GM21381 (cell line): Measurements from ENCODE around the gene TMEM69.
"Not testable (repeated sequence)": the region's sequence is repeated elsewhere in the genome, so short reads cannot be mapped to it uniquely, and the experiment has no call there.

Experiments used
- ATAC-seq: cut with Tn5 transposase; IDR thresholded peaks from one replicate; pipeline ENCODE4 v1.9.1; 2021; ENCODE audit warnings: mild to moderate bottlenecking, moderate library complexity; ENCODE audit not compliant: unreplicated experiment

TMEM69 gene, protein sequence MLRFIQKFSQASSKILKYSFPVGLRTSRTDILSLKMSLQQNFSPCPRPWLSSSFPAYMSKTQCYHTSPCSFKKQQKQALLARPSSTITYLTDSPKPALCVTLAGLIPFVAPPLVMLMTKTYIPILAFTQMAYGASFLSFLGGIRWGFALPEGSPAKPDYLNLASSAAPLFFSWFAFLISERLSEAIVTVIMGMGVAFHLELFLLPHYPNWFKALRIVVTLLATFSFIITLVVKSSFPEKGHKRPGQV

GRCh38 chr1:45687754-45688740 lies at the start of gene TMEM69:
TSS of gene TMEM69 (plus strand) at chr1:45688181. CDS start at chr1:45691069, 2,888 bp downstream.
- ATAC-seq = no peak

GRCh38 chr1:45640293-45640692 lies 47.7 kb upstream of the TMEM69 start:
- no peak for ATAC-seq

- no peak for ATAC-seq
These were observed 44.7 kb upstream of the TMEM69 start for GRCh38 chr1:45643321-45643720.

- no peak for ATAC-seq
These were observed 44.0 kb upstream of the TMEM69 start for GRCh38 chr1:45643978-45644377.

DNA sequence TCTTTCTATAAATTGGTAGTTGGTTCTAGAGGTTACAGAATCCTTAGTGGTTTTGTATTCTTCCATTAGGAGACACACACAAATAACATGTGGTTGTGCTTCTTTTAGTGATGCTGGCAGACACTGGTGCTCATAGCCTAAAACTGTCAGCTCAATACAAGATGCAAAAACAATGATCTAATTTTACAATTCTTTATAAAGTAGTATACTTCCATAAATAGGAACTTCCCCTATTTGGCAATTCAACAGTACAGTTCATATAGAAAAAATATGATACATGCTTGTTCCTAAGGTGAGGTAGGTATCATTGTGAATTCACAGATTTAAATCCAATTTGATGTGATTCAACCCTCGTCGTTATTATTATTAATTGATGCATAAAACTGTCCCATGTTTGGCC lies 43.3 kb upstream of the TMEM69 start:
- no peak for ATAC-seq

DNA sequence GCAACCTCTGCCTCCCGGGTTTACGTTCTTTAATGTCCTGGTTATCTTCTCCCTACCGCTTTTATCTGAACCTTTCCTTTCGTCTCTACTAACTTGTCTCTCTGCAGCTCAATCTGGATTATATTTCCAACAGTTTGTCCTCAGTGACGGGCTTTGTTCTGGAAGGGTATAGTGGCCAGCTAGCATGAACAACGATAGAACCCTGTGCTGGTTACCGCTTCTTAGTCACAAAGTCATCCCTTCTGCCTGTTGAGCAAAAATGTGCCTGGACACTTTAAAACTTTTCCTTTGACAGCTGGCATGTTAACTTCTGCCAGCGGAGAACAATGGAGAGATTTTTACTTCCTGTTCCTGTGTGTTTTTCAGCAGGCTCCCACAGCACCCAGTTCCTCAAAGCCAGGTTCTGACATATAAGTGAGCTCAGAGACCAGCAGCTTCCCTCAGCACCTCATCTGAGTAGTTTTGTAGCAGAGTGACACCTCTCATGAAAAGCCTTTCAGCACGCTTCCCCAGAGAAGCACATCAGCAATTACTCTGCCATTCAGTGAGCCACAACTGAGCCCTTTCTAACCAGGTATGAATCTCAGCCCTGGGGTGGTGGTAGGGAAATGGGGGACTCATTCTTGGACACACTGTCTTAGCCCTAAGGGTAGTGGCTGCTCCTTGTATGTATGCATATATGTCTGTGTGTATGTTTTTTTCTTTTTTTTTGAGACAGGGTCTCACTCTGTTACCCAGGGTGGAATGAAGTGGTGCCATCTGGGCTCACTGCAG lies 40.5 kb upstream of the TMEM69 start:
- ATAC-seq = no peak

- ATAC-seq = no peak
These were observed 33.3 kb upstream of the TMEM69 start for GRCh38 chr1:45654540-45655280.

DNA sequence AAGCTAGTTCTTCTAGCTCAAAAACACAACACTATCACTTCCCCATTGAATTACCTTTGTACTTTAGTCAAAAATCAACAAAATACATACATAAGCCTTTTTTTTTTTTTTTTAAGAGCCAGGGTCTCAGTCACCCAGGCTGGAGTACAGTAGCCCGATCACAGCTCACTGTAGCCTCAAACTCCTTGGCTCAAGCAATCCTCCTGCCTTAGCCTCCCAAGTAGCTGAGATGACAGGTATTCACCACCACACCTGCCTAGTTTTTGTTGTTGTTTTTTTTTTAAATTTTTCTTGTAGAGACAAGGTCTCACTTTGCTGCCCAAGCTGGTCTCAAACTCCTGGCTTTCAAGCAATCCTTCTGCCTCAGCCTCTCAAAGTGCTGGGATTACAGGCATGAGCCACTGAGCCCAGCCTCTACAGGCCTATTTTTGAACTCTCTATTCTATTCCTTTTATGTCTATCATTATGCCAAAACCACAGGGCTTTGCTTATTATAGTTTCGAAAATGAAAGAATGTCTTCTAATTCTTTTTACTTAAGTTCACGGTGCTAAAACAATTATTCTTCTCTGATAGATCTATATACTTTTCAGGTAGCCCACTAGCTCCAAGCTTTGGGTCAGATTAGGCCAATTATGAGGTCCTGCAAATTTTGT lies 31.3 kb upstream of the TMEM69 start:
- no peak for ATAC-seq

GRCh38 chr1:45658171-45658570 lies 29.8 kb upstream of the TMEM69 start:
- no peak for ATAC-seq

GRCh38 chr1:45659222-45659621 lies 28.8 kb upstream of the TMEM69 start:
- ATAC-seq = no peak

- no peak for ATAC-seq
These were observed 27.6 kb upstream of the TMEM69 start for GRCh38 chr1:45660336-45660735.

DNA sequence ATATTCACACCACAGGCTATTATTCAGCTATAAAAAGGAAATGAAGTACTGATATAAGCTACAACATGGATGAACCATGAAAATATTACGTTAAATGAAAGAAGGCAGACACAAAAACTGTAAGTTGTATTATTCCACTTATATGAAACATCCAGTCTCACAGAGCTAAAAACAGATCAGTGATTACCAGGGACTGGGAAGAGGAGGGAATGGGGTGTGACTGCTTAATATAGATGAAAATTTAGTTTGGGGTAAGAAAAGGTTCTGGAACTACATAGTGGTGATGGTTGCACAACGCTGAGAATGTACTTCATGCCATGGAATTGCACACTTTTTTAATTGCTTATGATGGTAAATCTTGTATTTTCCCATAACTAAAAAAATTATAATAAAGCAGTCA lies 21.1 kb upstream of the TMEM69 start:
- ATAC-seq = no peak

DNA sequence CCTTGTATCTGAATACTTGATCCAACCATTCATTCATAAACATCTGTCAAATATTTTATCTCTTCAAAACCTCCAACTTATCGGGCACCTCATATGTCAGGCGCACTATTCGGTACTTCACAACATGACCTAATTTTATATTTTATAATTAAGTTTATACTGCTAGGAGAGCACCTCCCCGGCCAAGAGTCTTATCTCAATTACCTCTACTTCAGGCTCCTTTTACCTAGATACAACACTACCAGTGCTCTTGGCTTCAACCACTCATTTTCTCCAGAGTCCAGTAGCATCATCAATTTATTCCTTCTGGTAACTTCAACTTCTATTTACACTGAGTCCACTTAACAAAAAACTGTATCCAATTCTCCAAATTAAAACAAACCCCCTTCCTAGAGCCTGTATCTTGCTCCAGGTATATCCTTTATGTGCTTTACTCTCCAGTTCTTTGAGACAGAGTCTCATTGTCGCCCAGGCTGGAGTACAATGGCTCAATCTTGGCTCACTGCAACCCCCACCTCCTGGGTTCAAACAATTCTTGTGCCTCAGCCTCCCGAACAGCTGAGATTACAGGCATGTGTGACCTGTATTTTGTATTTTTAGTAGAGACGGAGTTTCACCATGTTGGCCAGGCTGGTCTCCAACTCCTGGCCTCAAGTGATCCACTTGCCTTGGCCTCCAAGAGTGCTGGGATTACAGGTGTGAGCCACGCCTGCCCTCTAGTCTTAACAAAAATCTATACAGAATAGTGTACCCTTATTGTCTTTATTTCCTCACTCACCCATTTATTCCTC lies 20.5 kb upstream of the TMEM69 start:
- ATAC-seq = no peak

DNA sequence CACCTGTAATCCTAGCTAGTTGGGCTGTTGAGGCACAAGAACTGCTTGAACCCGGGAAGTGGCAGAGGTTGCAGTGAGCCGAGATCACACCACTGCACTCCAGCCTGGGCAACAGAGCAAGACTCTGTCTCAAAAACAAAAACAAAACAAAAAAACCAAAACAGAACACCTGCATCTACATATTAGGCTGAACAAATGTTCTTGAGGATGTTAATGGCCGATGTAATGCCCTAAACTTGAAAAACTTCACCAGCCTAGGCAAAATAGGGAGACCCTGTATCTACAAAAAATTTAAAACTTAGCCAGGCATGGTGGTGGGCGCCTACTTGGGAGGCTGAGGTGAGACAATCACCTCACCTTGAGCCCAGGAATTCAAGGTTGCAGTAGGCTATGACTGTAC lies 19.5 kb upstream of the TMEM69 start:
- ATAC-seq = no peak

DNA sequence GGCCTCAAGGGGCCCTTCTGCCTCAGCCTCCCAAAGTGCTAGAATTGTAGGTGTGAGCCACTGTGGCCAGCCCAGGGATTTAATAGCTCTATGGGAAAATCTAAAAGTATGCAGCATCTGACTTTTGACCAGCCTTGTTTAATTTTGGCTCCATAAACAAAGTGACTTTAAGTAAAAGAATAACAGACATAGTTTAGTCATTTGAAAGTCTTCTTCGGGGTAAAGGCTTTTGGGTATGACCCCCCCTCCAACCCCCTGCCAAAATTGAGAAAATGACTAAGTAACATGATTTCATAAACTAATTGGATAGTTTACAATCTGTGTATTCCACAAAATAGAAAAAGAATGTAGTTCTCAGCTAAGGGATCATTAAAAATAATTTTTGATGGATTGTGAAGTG lies 18.6 kb upstream of the TMEM69 start:
- ATAC-seq = no peak

DNA sequence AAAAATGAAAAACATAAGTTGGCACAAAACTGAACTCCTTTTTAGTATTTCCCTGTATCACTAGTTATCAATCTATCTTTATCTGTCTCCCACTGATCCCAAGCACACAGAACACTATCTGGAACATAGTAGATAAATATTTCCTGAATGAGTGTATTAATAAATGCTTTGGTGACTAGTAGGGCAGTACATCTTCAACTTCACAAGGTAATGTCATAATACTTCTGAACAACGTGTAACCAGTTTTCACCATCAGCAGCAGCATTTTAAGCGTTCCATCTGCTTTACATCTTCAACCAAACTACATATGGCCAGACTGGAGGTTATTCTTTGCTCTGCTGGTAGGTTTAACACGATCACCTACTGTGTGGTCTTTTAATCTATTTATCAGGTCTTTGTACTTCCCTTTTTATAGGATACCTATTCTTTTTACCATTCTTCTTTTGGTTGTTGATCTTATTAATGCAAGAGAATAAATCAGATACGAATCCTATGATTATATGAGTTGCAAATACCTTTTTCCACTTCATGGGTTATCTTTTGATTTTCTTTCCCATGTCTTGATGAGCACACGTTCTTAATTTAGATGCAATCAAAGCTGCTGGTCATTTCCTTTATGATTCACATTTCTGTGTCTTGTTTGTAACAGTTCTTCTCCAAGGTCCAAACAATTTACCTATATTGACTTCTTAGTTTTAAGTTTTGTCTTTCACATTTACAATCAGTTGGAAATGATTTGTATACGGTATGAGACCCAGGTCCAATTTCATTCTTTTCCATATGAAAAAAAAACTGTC lies 17.9 kb upstream of the TMEM69 start:
- ATAC-seq = no peak

DNA sequence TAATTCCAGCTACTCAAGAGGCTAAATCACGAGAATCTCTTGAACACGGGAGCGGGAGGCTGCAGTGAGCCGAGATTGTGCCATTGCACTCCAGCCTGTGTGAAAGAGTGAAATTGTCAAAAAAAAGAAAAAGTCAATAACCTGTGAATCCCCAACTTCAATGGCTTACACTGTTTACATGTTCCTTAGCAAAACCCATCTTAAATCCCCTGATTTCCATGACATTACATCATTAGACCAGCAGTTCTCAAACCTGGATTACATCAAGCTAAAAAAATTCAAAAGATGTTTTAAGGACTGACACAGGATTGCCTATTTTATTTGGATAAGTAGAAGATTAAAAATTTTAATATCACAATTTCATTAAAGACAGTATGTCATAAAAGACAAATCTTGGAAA lies 14.0 kb upstream of the TMEM69 start:
- no peak for ATAC-seq

- ATAC-seq = no peak
These were observed 13.5 kb upstream of the TMEM69 start for GRCh38 chr1:45674478-45674877.

- not testable (repeated sequence) for ATAC-seq
These were observed 11.4 kb upstream of the TMEM69 start for GRCh38 chr1:45676553-45676952.
